Endothelial cell of umbilical vein (primary cell): ENCODE data around the gene NLRC3. TPM values are rescaled to one million over a fixed set of nuclear protein-coding genes. Genes with fewer than 3 reads are reported as not detected.

Source experiments
- BruUV-seq: library from RNA; stranded (reverse); fragments of 400-500 nt; replicated peaks from 2 replicates; lab custom pipeline; 2021; lab: Mats Ljungman, UMichigan
- CTCF ChIA-PET: fragments of 300-600, 350-600 bp; sonication (Branson Sonifier 250); formaldehyde crosslinking; loops from one replicate; lab custom pipeline; 2021; ENCODE audit warnings: antibody characterized with exemption, inconsistent platforms; lab: Charles Lee
- POLR2A ChIA-PET: fragments of 300-600, 350-600 bp; sonication (Branson Sonifier 250); formaldehyde crosslinking; loops from one replicate; lab custom pipeline; 2021; ENCODE audit warnings: antibody characterized with exemption, inconsistent platforms; lab: Charles Lee
- DNase-seq: peaks from one replicate; pipeline ENCODE4 v3.0.0-alpha.2; 2011; ENCODE audit warnings: low read depth, low spot score
- FAIRE-seq: peaks from 2 replicates; lab custom pipeline; 2011; peaks lifted over from hg19 to GRCh38; lab: Jason Lieb, UNC
- H2AFZ ChIP-seq: 2 replicates; pipeline ENCODE4 v1.6.0; 2012; ENCODE audit warnings: low read depth, low read length, control low read depth, inconsistent platforms
- H3K27ac ChIP-seq: 2 replicates; pipeline ENCODE4 v1.5.1; 2011; ENCODE audit warnings: low read depth, mild to moderate bottlenecking, control low read depth, low read length, moderate library complexity; ENCODE audit not compliant: insufficient read depth
- H3K27me3 ChIP-seq, 2 experiments: 2 replicates each; pipeline versions ENCODE4 v1.6.0 to v1.6.1; 2011; ENCODE audit warnings: low read length in 2 of 2, mixed read lengths in 1 of 2; ENCODE audit not compliant: control insufficient read depth in 2 of 2, insufficient read depth in 2 of 2
- H3K36me3 ChIP-seq, 2 experiments: 2 replicates in 1 of 2; 3 replicates in 1 of 2; pipeline ENCODE4 v1.5.1; 2011; ENCODE audit warnings: low read length in 2 of 2, mild to moderate bottlenecking in 1 of 2, moderate library complexity in 1 of 2; ENCODE audit not compliant: control insufficient read depth in 2 of 2, insufficient read depth in 2 of 2; ENCODE audit errors: extremely low read depth in 1 of 2
- H3K4me1 ChIP-seq: 3 replicates; pipeline ENCODE4 v1.5.1; 2011; ENCODE audit warnings: mild to moderate bottlenecking, low read length; ENCODE audit not compliant: control insufficient read depth, insufficient read depth; ENCODE audit errors: extremely low read depth
- H3K4me2 ChIP-seq: 2 replicates; pipeline ENCODE4 v1.6.1; 2011; ENCODE audit warnings: low read length, control low read depth, mixed read lengths; ENCODE audit not compliant: insufficient read depth
- H3K4me3 ChIP-seq, 3 experiments: fragments of 200-600 bp in 1 of 3; sonication (generic), shearing (Covaris generic) in 1 of 3; replicated peaks in 1 of 3; 2 replicates each; pipeline ENCODE4 v1.5.1; 2011 to 2016; ENCODE audit warnings: control low read depth in 3 of 3, low read length in 3 of 3, mild to moderate bottlenecking in 2 of 3, inconsistent platforms in 1 of 3, low read depth in 1 of 3, moderate library complexity in 1 of 3; ENCODE audit not compliant: insufficient read depth in 1 of 3
- H3K79me2 ChIP-seq: 2 replicates; pipeline ENCODE4 v1.6.0; 2012; ENCODE audit warnings: low read length, inconsistent platforms; ENCODE audit not compliant: control insufficient read depth, insufficient read depth
- H3K9ac ChIP-seq: replicated peaks from 2 replicates; pipeline ENCODE3; 2011; ENCODE audit warnings: low read length, control low read depth; ENCODE audit not compliant: insufficient read depth; ENCODE audit errors: extremely low read depth
- H3K9me1 ChIP-seq: replicated peaks from 3 replicates; pipeline ENCODE4 v1.6.0; 2011; ENCODE audit warnings: mild to moderate bottlenecking, low read length; ENCODE audit not compliant: control insufficient read depth, insufficient read depth; ENCODE audit errors: extremely low read depth
- H3K9me3 ChIP-seq: replicated peaks from 2 replicates; pipeline ENCODE4 v1.5.1; 2012; ENCODE audit warnings: low read length, inconsistent platforms; ENCODE audit not compliant: control insufficient read depth, insufficient read depth
- H4K20me1 ChIP-seq: replicated peaks from 2 replicates; pipeline ENCODE3; 2011; ENCODE audit warnings: mild to moderate bottlenecking, low read length; ENCODE audit not compliant: control insufficient read depth, insufficient read depth; ENCODE audit errors: extremely low read depth
- CTCF ChIP-seq, 2 donors: IDR thresholded peaks; 1 replicate in 1 of 2; 2 replicates in 1 of 2; pipeline ENCODE4 v1.5.1; 2011; ENCODE audit warnings: low read length in 2 of 2, mild to moderate bottlenecking in 2 of 2, moderate library complexity in 2 of 2, control low read depth in 1 of 2, inconsistent platforms in 1 of 2, low read depth in 1 of 2; ENCODE audit not compliant: insufficient read depth in 1 of 2; ENCODE audit errors: extremely low read depth in 1 of 2
- EZH2 ChIP-seq: IDR thresholded peaks from 2 replicates; pipeline ENCODE4 v1.6.1; 2012; ENCODE audit warnings: borderline replicate concordance, low read depth, mild to moderate bottlenecking, moderate library complexity, low read length, inconsistent platforms; ENCODE audit not compliant: severe bottlenecking
- FOS ChIP-seq: IDR thresholded peaks from 2 replicates; pipeline ENCODE4 v1.6.1; 2011; ENCODE audit warnings: mild to moderate bottlenecking, low read length, moderate library complexity, borderline replicate concordance; ENCODE audit not compliant: insufficient read depth
- GATA2 ChIP-seq: IDR thresholded peaks from 2 replicates; pipeline ENCODE4 v1.7.0; 2011; ENCODE audit warnings: low read depth, mild to moderate bottlenecking, moderate library complexity, mixed read lengths, low read length; ENCODE audit not compliant: insufficient read length, insufficient read depth
- JUN ChIP-seq: IDR thresholded peaks from 2 replicates; pipeline ENCODE4 v1.6.1; 2011; ENCODE audit warnings: borderline replicate concordance, low read depth; ENCODE audit not compliant: insufficient read length, insufficient read depth
- MAX ChIP-seq: IDR thresholded peaks from 2 replicates; pipeline ENCODE4 v1.6.1; 2011; ENCODE audit not compliant: insufficient read depth, insufficient read length
- MYC ChIP-seq: IDR thresholded peaks from one replicate; pipeline ENCODE4 v1.6.1; 2011; ENCODE audit warnings: mild to moderate bottlenecking, low read depth, low read length
- POLR2A ChIP-seq: IDR thresholded peaks from 2 replicates; pipeline ENCODE4 v1.6.1; 2012; ENCODE audit warnings: low read depth, mild to moderate bottlenecking, control low read depth, low read length
- POLR2AphosphoS5 ChIP-seq: IDR thresholded peaks from 2 replicates; pipeline ENCODE4 v1.6.1; 2012; ENCODE audit warnings: low read depth, mild to moderate bottlenecking, control low read depth, low read length, moderate library complexity; ENCODE audit not compliant: insufficient read depth
- dilution Hi-C: fragments of 300-500 bp; cut with MboI; formaldehyde crosslinking; loops from one replicate; pipeline ENCODE4 v1.15.0; 2019; ENCODE audit warnings: low sequenced_read_pairs; ENCODE audit not compliant: extremely low pct_ligation_motif_present
- intact Hi-C: fragments of 100-400 bp; cut with micrococcal nuclease; formaldehyde crosslinking; loops from one replicate; pipeline ENCODE4 v1.10.0; 2022
- polyA plus RNA-seq, 4 experiments: library from polyadenylated mRNA; depleted of rRNA in 3 of 4; stranded (reverse) in 3 of 4; unstranded in 1 of 4; fragments of >200 nt; gene quantifications; 2 replicates each; pipeline versions ENCODE4 v1.2.1 to v1.2.3, GENCODE V29; 2011 to 2012; ENCODE audit warnings: missing spikeins in 1 of 4
- total RNA-seq: library from RNA; stranded (reverse); gene quantifications from 2 replicates; pipeline ENCODE4 v1.2.3, GENCODE V29; 2021

Gene NLRC3
- total and polyA plus RNA-seq, 2 donors (not counting 3 experiments of a cell fraction or from before 2014, with no cell fraction given), result 0.84 to 3.4 TPM

GRCh38 chr16:3542601-3543373 is 34.4 kb downstream of the NLRC3 start:
- Histone ChIP-seq H3K4me2 (no peak overlapping the region), H4K20me1 (no peaks in the 10 kb centered on the region), H2AFZ (no peak overlapping the region), H3K27me3 (no peaks in the 10 kb centered on the region), H3K27ac (no peak overlapping the region), H3K36me3 (no peaks in the 10 kb centered on the region), H3K79me2 (no peaks in the 10 kb centered on the region), H3K4me3 (no peak overlapping the region), H3K9me3 (no peaks in the 10 kb centered on the region), H3K9ac (no peak overlapping the region), H3K4me1 (no peaks in the 10 kb centered on the region), H3K9me1 (no peaks in the 10 kb centered on the region)
- no peak for FAIRE-seq
- dilution Hi-C loops, result no loop called here
- TF ChIP-seq MAX (no peak), FOS (no peak), JUN (no peak), POLR2AphosphoS5 (no peak), EZH2 (no peak), GATA2 (no peak), MYC (no peak), CTCF (IDR thresholded peaks at IDR 0.05; ENCODE audit: extremely low read depth in 1 of 2, insufficient read depth in 1 of 2, low read depth in 1 of 2, low read length in 2 of 2) (no peak), POLR2A (no peak)
- ChIA-PET CTCF (no interaction called here), POLR2A (no interaction called here)
- DNase-seq, result peak; percentile 6
- intact Hi-C loops, result no loop called here
- BruUV-seq, result no TSS peak
